H1 (cell line): ENCODE results near the gene ZFYVE27. TPM values are rescaled to one million over a fixed set of nuclear protein-coding genes. Genes with fewer than 3 reads are reported as not detected.

Experiments
- BRCA1 ChIP-seq: IDR thresholded peaks from 2 replicates; pipeline ENCODE4 v1.6.1; 2012; ENCODE audit warnings: low read depth, low read length, improper control_type of control experiment
- E2F6 ChIP-seq: IDR thresholded peaks from 2 replicates; pipeline ENCODE4 v1.6.1; 2012; ENCODE audit warnings: inconsistent platforms
- EZH2 ChIP-seq: fragments of 200-600 bp; sonication (generic); IDR thresholded peaks from 2 replicates; pipeline ENCODE4 v1.7.1; 2012; ENCODE audit warnings: low read depth, mild to moderate bottlenecking, moderate library complexity, low read length, inconsistent platforms; ENCODE audit not compliant: severe bottlenecking
- NRF1 ChIP-seq: IDR thresholded peaks from 2 replicates; pipeline ENCODE4 v1.6.1; 2011; ENCODE audit warnings: mild to moderate bottlenecking, low read depth, low read length, improper control_type of control experiment
- POLR2A ChIP-seq, 2 experiments: IDR thresholded peaks; 1 replicate in 1 of 2; 2 replicates in 1 of 2; pipeline ENCODE4 v1.6.1; 2011; ENCODE audit warnings: low read depth in 2 of 2, low read length in 2 of 2, mild to moderate bottlenecking in 2 of 2; ENCODE audit errors: control extremely low read depth in 1 of 2
- RBBP5 ChIP-seq: IDR thresholded peaks from 2 replicates; pipeline ENCODE4 v1.7.1; 2012; ENCODE audit warnings: low read depth, mild to moderate bottlenecking, inconsistent platforms, low read length, moderate library complexity, borderline replicate concordance
- polyA plus RNA-seq, 7 experiments: library from polyadenylated mRNA; depleted of rRNA in 3 of 7; stranded (reverse) in 5 of 7; unstranded in 2 of 7; fragments of >200 nt in 5 of 7; fragments of 200-250 nt in 2 of 7; gene quantifications; 1 replicate in 5 of 7; 2 replicates in 1 of 7; 4 replicates in 1 of 7; pipeline versions ENCODE4 v1.2.1 to v1.2.3, GENCODE V29; 2011 to 2013; ENCODE audit warnings: missing spikeins in 2 of 7, mixed read lengths in 2 of 7
- total RNA-seq: library from RNA; stranded (reverse); fragmentation: NEBNext Ultra II Directional; extraction: Animal tissue kit (Norgen Biotek cat#: 25700); gene quantifications from 2 replicates; pipeline ENCODE4 v1.2.1, GENCODE V29; 2021
- TF ChIP-seq, protein P1 (sequence below): IDR thresholded peaks from 2 replicates; pipeline ENCODE4 v1.6.1; 2011; ENCODE audit warnings: low read length, improper control_type of control experiment
- TF ChIP-seq, protein P2 (sequence below): fragments of 300-600 bp; sonication (generic); IDR thresholded peaks from 2 replicates; pipeline ENCODE4 v1.7.1; 2012; ENCODE audit warnings: low read length, moderate library complexity, mild to moderate bottlenecking, inconsistent platforms; ENCODE audit not compliant: insufficient replicate concordance

Gene ZFYVE27
- total and polyA plus RNA-seq, 2 of the 8 experiments (the other 6 are each of a cell fraction or from before 2014, with no cell fraction given) = 16.6 to 19.8 TPM

DNA sequence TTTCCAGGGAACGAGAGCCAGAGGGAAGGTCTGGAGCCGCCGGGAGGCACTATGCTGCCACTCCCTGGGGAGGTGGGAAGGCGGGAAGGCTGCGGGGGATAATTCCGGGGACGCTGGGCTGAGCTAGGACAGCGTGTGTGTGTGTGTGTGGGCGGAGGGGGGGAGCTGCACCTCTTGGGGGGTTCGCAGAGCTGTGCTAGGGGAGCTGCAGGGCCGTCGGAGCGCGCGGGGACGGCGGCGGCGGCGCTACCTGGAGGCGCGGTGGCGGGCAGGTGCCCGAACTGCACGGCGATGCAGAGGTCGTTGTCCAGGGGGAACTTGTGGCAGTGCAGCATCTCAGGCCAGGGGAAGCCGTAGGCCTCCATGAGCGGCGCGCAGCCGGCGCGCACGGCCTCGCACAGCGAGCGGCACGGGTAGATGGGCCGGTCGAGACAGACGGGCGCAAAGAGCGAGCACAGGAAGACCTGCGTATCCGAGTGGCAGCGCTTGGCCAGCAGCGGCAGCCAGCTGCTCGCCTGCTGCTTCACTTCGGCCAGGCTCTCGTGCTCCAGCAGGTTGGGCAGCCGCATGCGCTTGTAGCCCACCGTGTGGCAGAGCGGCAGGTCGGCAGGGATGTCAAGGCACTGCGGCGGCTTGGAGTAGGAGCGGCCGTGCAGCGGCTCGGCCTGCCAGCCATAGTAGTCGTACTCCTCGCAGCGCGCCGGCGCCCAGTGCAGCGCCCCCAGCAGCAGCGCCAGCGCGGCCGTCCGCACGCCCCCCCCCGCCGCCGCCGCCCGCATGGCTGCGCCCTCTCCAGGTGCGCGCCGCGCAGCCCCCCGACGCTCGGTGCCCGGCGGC lies 34.3 kb downstream of the ZFYVE27 start (continued):
- TF ChIP-seq, protein P1, sequence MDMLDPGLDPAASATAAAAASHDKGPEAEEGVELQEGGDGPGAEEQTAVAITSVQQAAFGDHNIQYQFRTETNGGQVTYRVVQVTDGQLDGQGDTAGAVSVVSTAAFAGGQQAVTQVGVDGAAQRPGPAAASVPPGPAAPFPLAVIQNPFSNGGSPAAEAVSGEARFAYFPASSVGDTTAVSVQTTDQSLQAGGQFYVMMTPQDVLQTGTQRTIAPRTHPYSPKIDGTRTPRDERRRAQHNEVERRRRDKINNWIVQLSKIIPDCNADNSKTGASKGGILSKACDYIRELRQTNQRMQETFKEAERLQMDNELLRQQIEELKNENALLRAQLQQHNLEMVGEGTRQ = no peak
- no peak for TF ChIP-seq BRCA1
- no peak for TF ChIP-seq NRF1
- TF ChIP-seq, protein P2, sequence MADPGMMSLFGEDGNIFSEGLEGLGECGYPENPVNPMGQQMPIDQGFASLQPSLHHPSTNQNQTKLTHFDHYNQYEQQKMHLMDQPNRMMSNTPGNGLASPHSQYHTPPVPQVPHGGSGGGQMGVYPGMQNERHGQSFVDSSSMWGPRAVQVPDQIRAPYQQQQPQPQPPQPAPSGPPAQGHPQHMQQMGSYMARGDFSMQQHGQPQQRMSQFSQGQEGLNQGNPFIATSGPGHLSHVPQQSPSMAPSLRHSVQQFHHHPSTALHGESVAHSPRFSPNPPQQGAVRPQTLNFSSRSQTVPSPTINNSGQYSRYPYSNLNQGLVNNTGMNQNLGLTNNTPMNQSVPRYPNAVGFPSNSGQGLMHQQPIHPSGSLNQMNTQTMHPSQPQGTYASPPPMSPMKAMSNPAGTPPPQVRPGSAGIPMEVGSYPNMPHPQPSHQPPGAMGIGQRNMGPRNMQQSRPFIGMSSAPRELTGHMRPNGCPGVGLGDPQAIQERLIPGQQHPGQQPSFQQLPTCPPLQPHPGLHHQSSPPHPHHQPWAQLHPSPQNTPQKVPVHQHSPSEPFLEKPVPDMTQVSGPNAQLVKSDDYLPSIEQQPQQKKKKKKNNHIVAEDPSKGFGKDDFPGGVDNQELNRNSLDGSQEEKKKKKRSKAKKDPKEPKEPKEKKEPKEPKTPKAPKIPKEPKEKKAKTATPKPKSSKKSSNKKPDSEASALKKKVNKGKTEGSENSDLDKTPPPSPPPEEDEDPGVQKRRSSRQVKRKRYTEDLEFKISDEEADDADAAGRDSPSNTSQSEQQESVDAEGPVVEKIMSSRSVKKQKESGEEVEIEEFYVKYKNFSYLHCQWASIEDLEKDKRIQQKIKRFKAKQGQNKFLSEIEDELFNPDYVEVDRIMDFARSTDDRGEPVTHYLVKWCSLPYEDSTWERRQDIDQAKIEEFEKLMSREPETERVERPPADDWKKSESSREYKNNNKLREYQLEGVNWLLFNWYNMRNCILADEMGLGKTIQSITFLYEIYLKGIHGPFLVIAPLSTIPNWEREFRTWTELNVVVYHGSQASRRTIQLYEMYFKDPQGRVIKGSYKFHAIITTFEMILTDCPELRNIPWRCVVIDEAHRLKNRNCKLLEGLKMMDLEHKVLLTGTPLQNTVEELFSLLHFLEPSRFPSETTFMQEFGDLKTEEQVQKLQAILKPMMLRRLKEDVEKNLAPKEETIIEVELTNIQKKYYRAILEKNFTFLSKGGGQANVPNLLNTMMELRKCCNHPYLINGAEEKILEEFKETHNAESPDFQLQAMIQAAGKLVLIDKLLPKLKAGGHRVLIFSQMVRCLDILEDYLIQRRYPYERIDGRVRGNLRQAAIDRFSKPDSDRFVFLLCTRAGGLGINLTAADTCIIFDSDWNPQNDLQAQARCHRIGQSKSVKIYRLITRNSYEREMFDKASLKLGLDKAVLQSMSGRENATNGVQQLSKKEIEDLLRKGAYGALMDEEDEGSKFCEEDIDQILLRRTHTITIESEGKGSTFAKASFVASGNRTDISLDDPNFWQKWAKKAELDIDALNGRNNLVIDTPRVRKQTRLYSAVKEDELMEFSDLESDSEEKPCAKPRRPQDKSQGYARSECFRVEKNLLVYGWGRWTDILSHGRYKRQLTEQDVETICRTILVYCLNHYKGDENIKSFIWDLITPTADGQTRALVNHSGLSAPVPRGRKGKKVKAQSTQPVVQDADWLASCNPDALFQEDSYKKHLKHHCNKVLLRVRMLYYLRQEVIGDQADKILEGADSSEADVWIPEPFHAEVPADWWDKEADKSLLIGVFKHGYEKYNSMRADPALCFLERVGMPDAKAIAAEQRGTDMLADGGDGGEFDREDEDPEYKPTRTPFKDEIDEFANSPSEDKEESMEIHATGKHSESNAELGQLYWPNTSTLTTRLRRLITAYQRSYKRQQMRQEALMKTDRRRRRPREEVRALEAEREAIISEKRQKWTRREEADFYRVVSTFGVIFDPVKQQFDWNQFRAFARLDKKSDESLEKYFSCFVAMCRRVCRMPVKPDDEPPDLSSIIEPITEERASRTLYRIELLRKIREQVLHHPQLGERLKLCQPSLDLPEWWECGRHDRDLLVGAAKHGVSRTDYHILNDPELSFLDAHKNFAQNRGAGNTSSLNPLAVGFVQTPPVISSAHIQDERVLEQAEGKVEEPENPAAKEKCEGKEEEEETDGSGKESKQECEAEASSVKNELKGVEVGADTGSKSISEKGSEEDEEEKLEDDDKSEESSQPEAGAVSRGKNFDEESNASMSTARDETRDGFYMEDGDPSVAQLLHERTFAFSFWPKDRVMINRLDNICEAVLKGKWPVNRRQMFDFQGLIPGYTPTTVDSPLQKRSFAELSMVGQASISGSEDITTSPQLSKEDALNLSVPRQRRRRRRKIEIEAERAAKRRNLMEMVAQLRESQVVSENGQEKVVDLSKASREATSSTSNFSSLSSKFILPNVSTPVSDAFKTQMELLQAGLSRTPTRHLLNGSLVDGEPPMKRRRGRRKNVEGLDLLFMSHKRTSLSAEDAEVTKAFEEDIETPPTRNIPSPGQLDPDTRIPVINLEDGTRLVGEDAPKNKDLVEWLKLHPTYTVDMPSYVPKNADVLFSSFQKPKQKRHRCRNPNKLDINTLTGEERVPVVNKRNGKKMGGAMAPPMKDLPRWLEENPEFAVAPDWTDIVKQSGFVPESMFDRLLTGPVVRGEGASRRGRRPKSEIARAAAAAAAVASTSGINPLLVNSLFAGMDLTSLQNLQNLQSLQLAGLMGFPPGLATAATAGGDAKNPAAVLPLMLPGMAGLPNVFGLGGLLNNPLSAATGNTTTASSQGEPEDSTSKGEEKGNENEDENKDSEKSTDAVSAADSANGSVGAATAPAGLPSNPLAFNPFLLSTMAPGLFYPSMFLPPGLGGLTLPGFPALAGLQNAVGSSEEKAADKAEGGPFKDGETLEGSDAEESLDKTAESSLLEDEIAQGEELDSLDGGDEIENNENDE = no peak
- TF ChIP-seq EZH2 = peak; percentile 79
- peak; percentile 87 for TF ChIP-seq RBBP5
- no peak for TF ChIP-seq POLR2A (IDR thresholded peaks at IDR 0.05; ENCODE audit: control extremely low read depth in 1 of 2, low read depth in 2 of 2, low read length in 2 of 2)
- TF ChIP-seq E2F6 = peak; percentile 63
